ENCODE measurements around the gene PHLDA2. TPM values are rescaled to one million over a fixed set of nuclear protein-coding genes. Genes with fewer than 3 reads are reported as not detected.

PHLDA2 gene
- total RNA-seq, 2 donors from 2014 or later = 3.4 to 12.3 TPM

DNA sequence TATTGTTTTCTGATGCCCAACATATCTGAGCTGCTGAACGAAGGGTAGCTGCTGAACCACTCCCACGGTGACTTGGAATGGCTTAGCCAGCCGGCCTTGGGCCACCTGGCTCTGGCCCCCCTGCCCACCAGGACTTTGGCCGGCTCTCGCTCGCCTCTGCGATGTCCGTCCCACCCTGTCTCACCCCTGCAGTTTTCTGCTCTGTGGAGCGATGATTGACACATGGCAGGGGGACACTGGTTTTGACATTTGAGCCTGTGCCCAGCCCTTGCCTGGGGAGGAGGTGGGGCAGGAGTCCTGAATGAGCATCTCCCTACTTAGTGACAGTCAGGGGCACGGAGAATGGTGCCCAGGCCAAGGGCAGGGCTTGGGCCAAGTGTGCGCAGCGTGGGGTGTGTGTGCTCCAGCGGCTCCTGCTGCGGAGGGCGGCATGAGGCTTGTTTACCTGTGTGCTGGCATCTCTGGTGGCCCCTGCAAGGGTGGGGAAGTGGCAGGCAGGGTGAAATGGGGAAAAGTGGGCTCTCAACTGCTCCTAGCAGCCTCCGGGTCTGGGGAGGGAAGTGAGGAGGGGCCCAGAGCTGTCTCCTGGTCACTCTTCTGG, 27.9 kb downstream of the PHLDA2 start:
- no peak overlapping the region for H3K27ac Mint-ChIP-seq
- DNase-seq = no peak
- ATAC-seq (replicated peaks in 1 of 2) = no peak
- peaks cover 7 to 8% of the 10 kb centered on the region in 2 donors for H3K36me3 Mint-ChIP-seq (ENCODE audit: insufficient read depth in 2 of 2)
- H3K4me1 Mint-ChIP-seq (ENCODE audit: low read depth) = peaks cover 42% of the 10 kb centered on the region
- H3K4me3 Mint-ChIP-seq = peak overlapping the region; percentile 48 to 77
- no peaks in the 10 kb centered on the region for H3K27me3 Mint-ChIP-seq (ENCODE audit: low read depth)
- H3K9me3 Mint-ChIP-seq = no peaks in the 10 kb centered on the region

DNA sequence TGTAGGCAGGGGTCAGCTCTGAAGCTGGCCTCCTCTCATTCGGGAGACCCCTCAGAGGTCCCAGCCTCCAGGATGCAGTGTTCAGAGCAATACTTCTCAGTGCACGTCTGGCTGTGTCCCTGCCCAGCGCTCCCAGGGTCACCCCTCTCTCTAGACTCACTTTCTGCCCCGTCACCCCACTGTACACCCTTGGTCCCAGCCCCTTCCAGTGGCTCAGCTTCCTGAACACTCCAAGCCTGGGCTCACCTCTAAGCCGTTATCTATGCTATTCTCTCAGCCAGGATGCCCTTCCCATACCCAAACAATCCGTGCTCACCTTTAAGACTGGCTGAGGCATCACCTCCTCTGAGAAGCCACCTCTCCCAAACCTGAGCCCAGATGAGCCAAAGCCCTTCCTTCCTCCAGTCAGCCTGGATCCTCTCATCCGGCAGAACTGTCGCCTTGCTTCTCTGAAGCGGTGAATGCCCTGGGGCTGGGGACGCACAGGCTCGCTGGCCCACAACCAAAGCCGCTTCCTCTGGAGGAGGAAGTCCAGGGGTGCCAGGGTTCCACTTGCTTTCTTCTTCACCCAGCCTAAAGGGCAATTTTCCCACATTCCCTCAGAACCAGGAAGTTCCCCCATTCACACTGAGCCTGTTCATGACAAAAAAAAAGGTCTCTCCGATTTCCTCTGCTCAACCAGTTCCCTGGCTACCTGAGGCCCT, 30.0 kb downstream of the PHLDA2 start:
- no peak for DNase-seq
- Mint-ChIP-seq H3K4me1 (ENCODE audit: low read depth) (peaks cover 42% of the 10 kb centered on the region), H3K27ac (no peak overlapping the region), H3K4me3 (peak overlapping the region in 1 of 2 donors; percentile 14), H3K36me3 (ENCODE audit: insufficient read depth in 2 of 2) (no peaks in the 10 kb centered on the region), H3K9me3 (no peaks in the 10 kb centered on the region), H3K27me3 (ENCODE audit: low read depth) (no peaks in the 10 kb centered on the region)
- ATAC-seq (replicated peaks in 1 of 2) = no peak

DNA sequence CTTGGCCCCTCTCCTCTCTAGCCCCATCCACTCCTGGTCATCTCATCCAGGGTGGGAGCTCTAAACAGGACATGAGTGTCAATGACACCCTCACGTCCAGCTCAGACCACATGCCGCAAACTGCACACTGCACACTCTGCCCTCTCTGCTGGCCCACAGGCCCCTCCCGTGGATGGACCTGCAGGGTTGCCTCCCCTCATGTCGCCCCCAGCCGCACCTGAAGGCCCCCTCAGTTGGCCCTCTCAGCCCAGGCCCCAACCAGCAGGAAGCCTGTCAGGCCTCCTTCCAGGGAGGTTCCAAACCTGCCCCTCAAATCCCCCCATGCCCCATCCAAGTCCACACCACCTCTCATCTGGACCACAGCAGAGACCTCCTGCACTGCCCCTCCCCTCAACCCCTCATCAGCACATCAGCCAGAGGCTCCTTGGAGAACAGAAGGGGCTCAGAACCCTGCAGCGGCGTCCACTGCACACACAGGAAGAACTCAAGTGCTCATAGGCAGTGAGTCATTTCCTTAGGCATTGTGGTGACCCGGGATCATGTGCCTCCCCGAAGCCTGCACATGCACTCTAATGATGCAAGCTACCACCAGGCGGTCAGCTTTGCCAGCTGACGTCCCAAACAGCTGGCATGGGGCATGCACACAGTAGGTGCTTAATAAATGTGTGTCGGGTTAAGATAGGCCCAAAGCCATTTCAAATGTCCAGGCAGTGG, 30.7 kb downstream of the PHLDA2 start:
- Mint-ChIP-seq H3K27me3 (ENCODE audit: low read depth) (no peaks in the 10 kb centered on the region), H3K4me3 (peak overlapping the region; percentile 77 to 80), H3K36me3 (ENCODE audit: insufficient read depth in 2 of 2) (no peaks in the 10 kb centered on the region), H3K9me3 (no peaks in the 10 kb centered on the region), H3K27ac (peak overlapping the region; percentile 49), H3K4me1 (ENCODE audit: low read depth) (peaks cover 38% of the 10 kb centered on the region)
- ATAC-seq (replicated peaks in 1 of 2) (peak; percentile 62 to 75), DNase-seq (peak; percentile 73 to 77)

DNA sequence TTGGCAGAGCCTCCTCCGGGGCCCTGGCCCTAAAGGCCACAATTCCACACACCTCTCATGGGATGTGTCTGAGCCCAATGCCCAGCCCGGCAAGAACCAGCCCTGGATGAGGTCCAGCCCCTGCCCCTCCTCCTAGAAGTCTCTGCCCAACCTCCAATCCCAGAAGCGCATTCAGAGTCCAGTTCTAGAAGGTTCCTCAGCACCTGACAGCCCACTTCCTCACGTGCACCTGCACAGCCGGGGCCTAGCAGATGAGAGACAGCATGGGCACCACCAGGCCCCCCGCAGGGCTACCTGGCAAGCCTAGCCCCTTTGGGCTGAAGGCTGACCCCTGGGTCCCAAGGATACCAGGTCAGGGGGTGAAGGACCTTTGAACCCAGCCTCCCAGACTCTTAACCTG, 32.2 kb downstream of the PHLDA2 start:
- no peak for DNase-seq
- no peaks in the 10 kb centered on the region for H3K9me3 Mint-ChIP-seq
- no peaks in the 10 kb centered on the region for H3K36me3 Mint-ChIP-seq (ENCODE audit: insufficient read depth in 2 of 2)
- no peak overlapping the region for H3K4me3 Mint-ChIP-seq
- no peak overlapping the region for H3K27ac Mint-ChIP-seq
- H3K4me1 Mint-ChIP-seq (ENCODE audit: low read depth) = peaks cover 40% of the 10 kb centered on the region
- ATAC-seq (replicated peaks in 1 of 2) = no peak
- H3K27me3 Mint-ChIP-seq (ENCODE audit: low read depth) = no peaks in the 10 kb centered on the region

DNA sequence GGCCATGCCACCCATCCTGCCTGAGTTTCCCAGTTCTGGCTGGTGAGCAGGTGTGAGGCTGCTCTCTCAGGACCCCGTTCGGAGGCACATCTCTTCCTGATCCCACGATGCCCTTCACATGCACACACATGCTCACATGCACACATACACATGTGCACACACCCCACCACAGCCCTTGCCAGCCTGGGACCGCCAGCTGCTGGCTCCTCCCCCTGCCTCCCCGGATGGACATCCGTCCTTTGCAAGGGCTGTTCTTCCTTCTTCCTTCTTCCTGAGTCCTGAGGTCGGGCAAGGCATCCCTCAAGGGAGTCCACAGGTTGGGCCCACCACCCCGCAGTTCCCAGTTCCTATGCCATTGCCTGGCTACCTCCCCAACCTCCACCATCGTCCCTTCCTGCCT, 33.2 kb downstream of the PHLDA2 start:
- Mint-ChIP-seq H3K36me3 (ENCODE audit: insufficient read depth in 2 of 2) (no peaks in the 10 kb centered on the region), H3K27ac (no peak overlapping the region), H3K4me1 (ENCODE audit: low read depth) (peaks cover 45% of the 10 kb centered on the region), H3K4me3 (no peak overlapping the region), H3K9me3 (no peaks in the 10 kb centered on the region), H3K27me3 (ENCODE audit: low read depth) (no peaks in the 10 kb centered on the region)
- DNase-seq (no peak), ATAC-seq (replicated peaks in 1 of 2) (no peak)

DNA sequence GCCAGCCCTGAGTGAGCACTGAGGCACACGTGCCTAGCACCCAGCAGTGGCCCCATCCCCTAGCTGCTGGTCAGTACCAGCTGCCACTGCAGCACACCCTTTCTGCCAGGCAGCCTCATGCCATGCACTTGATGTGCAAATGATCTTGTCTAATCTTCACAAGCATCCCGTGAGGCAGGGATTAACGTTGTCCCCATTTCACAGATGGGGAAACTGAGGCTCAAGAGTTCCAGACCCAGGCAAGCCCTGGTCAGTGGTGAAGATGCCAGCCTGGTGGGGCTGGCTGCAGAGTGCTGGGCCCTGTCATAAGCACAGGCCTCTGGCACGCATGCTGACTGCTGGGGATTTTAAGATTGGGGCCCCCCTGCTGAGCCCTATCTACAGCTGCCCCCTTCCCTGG, 35.3 kb downstream of the PHLDA2 start:
- no peaks in the 10 kb centered on the region for H3K36me3 Mint-ChIP-seq (ENCODE audit: insufficient read depth in 2 of 2)
- no peak overlapping the region for H3K27ac Mint-ChIP-seq
- no peaks in the 10 kb centered on the region for H3K9me3 Mint-ChIP-seq
- no peak overlapping the region for H3K4me3 Mint-ChIP-seq
- no peak for DNase-seq
- ATAC-seq (replicated peaks in 1 of 2) = no peak
- H3K4me1 Mint-ChIP-seq (ENCODE audit: low read depth) = peaks cover 34% of the 10 kb centered on the region
- H3K27me3 Mint-ChIP-seq (ENCODE audit: low read depth) = no peaks in the 10 kb centered on the region

DNA sequence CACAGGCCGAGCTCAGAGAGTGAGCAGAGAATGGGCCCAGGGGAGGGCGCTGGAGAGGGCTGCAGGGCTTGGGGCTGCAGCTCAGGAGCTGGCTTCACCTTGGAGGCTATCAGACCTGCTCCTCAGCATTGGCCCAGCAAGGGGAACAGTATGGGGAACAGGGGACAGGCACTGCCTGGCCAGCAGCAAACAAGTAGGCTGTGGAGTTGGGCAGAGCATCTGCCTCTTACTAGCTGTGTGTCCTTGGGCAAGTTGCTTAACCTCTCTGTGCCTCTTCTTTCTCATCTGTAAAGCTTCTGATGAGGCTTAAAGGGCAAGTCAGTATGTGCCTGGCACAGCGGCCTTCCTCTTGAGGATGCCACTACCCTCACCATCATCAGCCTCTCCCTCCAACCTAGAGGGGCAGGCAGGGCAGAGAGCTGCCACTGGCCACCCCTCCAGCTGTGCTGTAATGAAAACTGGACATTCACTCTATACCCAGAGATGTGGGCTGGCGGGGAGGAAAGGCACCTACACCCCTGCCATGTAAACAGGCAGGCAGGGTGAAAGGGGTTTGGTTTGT, 36.2 kb downstream of the PHLDA2 start:
- peak; percentile 57 to 65 for ATAC-seq (replicated peaks in 1 of 2)
- peak overlapping the region; percentile 83 to 85 for H3K4me3 Mint-ChIP-seq
- no peaks in the 10 kb centered on the region for H3K9me3 Mint-ChIP-seq
- H3K27ac Mint-ChIP-seq = no peak overlapping the region
- DNase-seq = peak; percentile 66 to 68
- H3K4me1 Mint-ChIP-seq (ENCODE audit: low read depth) = peaks cover 25% of the 10 kb centered on the region
- no peaks in the 10 kb centered on the region for H3K27me3 Mint-ChIP-seq (ENCODE audit: low read depth)
- no peaks in the 10 kb centered on the region for H3K36me3 Mint-ChIP-seq (ENCODE audit: insufficient read depth in 2 of 2)

DNA sequence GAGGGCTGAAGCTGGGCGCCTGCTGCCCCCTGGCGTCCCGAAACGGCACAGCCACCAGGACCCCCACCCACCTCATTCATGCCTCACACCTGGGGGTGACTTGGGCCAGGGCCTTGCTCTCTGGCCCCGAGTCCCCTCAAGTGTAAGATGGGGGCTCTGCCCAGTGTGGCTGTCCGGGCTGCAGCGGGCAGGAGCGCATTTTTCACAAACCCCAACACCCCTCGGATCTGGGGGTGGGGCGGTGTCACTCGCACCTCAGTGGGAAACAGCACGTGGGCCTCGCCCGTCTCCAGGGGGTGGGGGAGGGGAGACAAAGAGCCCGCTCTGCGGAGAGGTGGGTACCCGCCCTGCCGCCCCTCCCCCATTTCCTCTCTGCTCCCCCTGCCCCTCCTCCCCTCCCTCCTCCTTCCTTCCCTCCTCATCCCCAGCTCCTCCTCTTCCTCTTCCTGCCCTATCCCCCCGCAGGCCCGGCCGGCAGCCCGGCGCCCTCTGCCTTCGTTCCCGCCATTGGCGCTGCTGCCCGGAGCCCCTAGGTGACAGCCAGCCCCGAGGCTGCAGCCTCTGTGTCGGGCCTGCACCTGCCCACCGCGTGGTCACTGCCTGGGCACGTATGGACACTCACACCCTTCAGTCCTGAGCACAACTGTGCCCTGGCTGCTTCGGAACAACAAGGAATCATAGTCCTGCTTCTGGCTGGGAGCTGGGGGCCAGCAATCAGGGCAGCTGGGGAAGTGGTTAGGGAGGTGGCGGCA, 36.8 kb downstream of the PHLDA2 start:
- DNase-seq = peak; percentile 76 to 78
- no peaks in the 10 kb centered on the region for H3K9me3 Mint-ChIP-seq
- H3K27ac Mint-ChIP-seq = peak overlapping the region; percentile 68
- H3K4me3 Mint-ChIP-seq = peak overlapping the region; percentile 83 to 85
- no peaks in the 10 kb centered on the region for H3K36me3 Mint-ChIP-seq (ENCODE audit: insufficient read depth in 2 of 2)
- peaks cover 20% of the 10 kb centered on the region for H3K4me1 Mint-ChIP-seq (ENCODE audit: low read depth)
- peak; percentile 68 to 72 for ATAC-seq (replicated peaks in 1 of 2)
- H3K27me3 Mint-ChIP-seq (ENCODE audit: low read depth) = no peaks in the 10 kb centered on the region

DNA sequence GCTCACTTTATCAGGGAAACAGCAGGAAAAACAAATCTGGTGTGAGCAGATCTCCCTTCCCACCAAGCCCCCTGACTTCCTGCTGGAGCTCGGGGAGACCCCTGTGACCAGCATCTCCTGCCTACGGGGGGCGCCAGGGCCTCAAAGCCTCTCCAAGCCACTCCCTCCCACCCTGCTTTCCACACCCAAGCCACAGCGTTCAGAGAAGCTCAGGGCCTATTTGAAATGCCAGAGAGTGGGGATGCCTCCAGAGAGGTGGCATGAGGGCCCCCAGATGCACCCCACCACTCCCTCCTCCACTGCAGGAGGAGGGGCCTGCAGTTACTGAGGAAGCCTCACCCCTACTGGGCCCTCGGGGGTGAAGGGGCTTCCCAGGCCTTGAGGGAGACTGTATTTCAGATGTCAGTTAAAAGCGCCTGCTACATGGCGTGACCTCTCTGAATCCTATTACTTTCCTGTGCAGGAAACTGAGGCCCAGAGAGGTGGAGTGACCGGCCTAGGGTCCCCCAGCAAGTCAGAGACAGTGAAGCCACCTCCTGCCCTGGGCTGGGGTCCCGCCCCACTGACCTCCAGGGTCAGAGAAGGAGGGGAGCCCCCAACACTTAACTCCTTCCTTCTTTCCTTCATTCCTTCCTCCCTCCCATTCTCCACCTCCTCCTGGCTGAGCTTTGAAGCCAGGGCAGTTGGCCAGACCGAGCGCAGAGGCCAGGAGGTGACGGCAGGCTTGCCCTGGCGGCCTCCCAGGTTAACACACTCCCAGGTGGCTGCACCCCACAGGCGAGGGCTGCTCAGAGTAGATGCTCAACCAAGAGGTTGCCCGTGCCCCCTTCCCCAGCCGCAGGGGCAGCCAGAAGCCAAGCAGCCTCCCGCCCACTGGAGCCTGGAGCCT, 37.6 kb downstream of the PHLDA2 start:
- ATAC-seq (replicated peaks in 1 of 2) (no peak), DNase-seq (no peak)
- H3K4me1 Mint-ChIP-seq (ENCODE audit: low read depth) = peaks cover 20% of the 10 kb centered on the region
- no peaks in the 10 kb centered on the region for H3K27me3 Mint-ChIP-seq (ENCODE audit: low read depth)
- H3K4me3 Mint-ChIP-seq = peak overlapping the region; percentile 83 to 85
- peak overlapping the region; percentile 68 for H3K27ac Mint-ChIP-seq
- no peaks in the 10 kb centered on the region for H3K36me3 Mint-ChIP-seq (ENCODE audit: insufficient read depth in 2 of 2)
- H3K9me3 Mint-ChIP-seq = no peaks in the 10 kb centered on the region

DNA sequence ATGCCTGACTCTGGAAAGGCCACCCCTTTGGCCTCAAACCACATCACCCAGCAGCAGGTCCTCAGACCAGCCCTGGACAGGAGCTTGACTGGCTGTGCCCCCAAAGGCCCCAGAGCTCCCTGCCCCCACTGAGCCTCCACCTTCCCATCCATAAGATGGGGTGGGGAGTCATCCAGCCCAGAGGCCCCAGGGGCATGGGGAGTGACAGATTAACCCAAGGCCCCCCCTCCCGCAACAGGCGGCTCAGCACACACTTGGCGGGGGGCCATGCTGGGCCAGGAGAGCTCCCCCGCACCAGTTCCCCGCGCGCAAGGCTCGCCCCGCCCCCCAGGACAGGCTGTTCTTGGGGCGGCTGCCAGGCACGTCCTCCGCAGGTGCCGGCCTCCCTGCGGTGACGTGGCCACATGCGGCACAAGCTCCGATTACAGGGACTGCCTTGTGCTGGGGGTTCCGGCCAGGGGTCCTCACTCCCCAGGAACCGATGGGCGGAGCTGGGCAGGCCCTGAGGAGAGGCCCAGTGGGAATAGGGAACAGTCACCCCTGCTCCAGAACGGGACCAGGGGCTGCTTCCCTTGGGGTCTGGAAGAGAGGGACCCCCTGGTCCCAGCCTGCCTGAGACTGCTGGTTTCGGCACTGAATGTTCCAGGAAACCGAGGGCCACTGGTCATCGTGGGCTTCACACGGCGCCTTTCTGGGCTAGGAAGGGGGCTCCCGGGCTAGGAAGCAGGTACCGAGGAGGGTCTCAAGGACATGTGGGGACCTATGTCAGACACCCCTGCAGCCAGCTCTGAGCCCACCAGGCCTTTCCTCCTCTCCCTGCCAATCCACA, 38.5 kb downstream of the PHLDA2 start:
- no peak for DNase-seq
- H3K27ac Mint-ChIP-seq = no peak overlapping the region

DNA sequence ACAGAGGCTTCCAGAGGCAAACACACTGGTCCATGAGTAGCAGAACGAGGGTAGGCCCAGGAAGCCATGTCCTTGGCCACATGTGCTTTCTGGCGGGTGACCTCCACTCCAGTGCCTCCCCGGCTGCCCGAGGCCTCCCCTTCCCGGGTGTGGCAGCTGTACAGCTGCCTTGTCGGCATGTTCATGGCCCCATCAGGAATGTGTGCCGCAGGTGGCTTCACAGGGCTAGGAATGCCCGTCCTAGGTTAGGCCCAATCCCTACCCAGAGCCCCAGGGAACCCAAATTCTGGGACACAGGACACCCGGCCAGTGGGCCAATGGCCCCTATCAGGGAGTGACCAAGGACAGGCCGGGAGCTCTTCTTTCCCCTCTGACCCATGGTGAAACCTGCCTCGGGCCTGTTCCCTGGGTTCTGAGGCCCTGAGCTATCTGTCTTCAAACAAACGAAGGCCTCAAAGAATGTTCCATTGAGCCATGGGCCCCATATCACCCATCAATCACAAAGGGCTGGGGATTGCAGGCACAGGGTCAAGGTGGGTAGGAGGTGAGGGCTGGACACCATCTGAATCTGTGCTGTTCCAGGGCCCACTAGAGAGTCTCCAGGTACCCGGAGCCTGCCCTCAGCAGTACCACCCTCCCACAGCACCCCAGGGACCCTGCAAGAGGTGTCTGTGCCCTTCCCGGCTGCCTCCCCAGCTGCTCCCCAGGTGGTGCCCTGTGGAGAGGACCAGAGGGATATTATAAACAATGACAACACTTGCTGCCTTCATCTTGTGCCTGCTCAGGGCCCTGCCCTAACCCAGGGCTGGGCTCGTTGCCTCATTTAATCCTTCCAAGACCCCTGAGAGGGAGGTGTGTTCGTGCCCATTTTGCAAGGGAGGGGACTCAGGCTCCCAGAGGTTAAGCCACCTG, 39.6 kb downstream of the PHLDA2 start:
- H3K27me3 Mint-ChIP-seq (ENCODE audit: low read depth) = no peaks in the 10 kb centered on the region
- no peak for DNase-seq
- H3K4me3 Mint-ChIP-seq = no peak overlapping the region

More for the DNA sequence above, 38.5 kb downstream of the PHLDA2 start:
- no peaks in the 10 kb centered on the region for H3K36me3 Mint-ChIP-seq (ENCODE audit: insufficient read depth in 2 of 2)
- no peak for ATAC-seq (replicated peaks in 1 of 2)
- H3K27me3 Mint-ChIP-seq (ENCODE audit: low read depth) = no peaks in the 10 kb centered on the region
- H3K4me3 Mint-ChIP-seq = no peak overlapping the region
- no peaks in the 10 kb centered on the region for H3K9me3 Mint-ChIP-seq
- H3K4me1 Mint-ChIP-seq (ENCODE audit: low read depth) = peaks cover 20% of the 10 kb centered on the region

More for the DNA sequence above, 39.6 kb downstream of the PHLDA2 start:
- no peak overlapping the region for H3K27ac Mint-ChIP-seq
- ATAC-seq (replicated peaks in 1 of 2) = no peak
- H3K36me3 Mint-ChIP-seq (ENCODE audit: insufficient read depth in 2 of 2) = no peaks in the 10 kb centered on the region
- peaks cover 20% of the 10 kb centered on the region for H3K4me1 Mint-ChIP-seq (ENCODE audit: low read depth)
- no peaks in the 10 kb centered on the region for H3K9me3 Mint-ChIP-seq

Data from activated T-cell treated with anti-CD3 and anti-CD28 coated beads, Interleukin-2, amount 50 U/mL, for 72 hours (primary cell).